SK-N-SH (cell line): ENCODE results near the gene ZFX. TPM values are rescaled to one million over a fixed set of nuclear protein-coding genes. Genes with fewer than 3 reads are reported as not detected.
A peak's percentile ranks its signal among the peaks of the same experiment; 100 is the strongest.

ENCODE experiments used
- CTCF ChIA-PET: fragments of 300-600, 350-600 bp; formaldehyde crosslinking; extraction: SDS; loops from one replicate; lab custom pipeline; 2021; lab: Yijun Ruan, JAX
- POLR2A ChIA-PET: fragments of 350-600 bp; sonication (Branson Sonifier 250); formaldehyde crosslinking; extraction: SDS; loops from one replicate; lab custom pipeline; 2020; ENCODE audit warnings: antibody characterized with exemption, inconsistent platforms; lab: Yijun Ruan, JAX
- DNase-seq: peaks from one replicate; pipeline ENCODE4 v3.0.0; 2012
- H2AFZ ChIP-seq: fragments of 200-600 bp; sonication (generic); 2 replicates; pipeline ENCODE4 v1.8.1; 2016; ENCODE audit warnings: antibody characterized with exemption, mild to moderate bottlenecking, low read depth
- H3F3A ChIP-seq: fragments of 200-600 bp; sonication (generic); replicated peaks from 2 replicates; pipeline ENCODE3; 2016; ENCODE audit warnings: antibody characterized with exemption, mild to moderate bottlenecking; ENCODE audit not compliant: insufficient read depth
- H3K27ac ChIP-seq, 2 experiments: fragments of 200-500 bp in 1 of 2; fragments of 200-600 bp in 1 of 2; sonication (Bioruptor generic) in 1 of 2; sonication (generic), shearing (Covaris generic) in 1 of 2; 2 replicates each; pipeline versions ENCODE4 v1.5.1 to v1.6.1; 2014 to 2016; ENCODE audit warnings: low read depth in 2 of 2, inconsistent platforms in 1 of 2, low read length in 1 of 2, mild to moderate bottlenecking in 1 of 2, mixed read lengths in 1 of 2
- H3K27me3 ChIP-seq: fragments of 200-600 bp; sonication (generic), shearing (Covaris generic); 2 replicates; pipeline ENCODE4 v1.6.1; 2016; ENCODE audit warnings: mixed run types; ENCODE audit not compliant: insufficient read depth
- H3K36me3 ChIP-seq, 2 experiments: fragments of 200-500 bp in 1 of 2; fragments of 200-600 bp in 1 of 2; sonication (Bioruptor generic) in 1 of 2; sonication (generic) in 1 of 2; replicated peaks in 1 of 2; 2 replicates each; pipeline versions ENCODE3 to v1.5.1; 2014 to 2016; ENCODE audit warnings: low read length in 1 of 2, mild to moderate bottlenecking in 1 of 2; ENCODE audit not compliant: insufficient read depth in 2 of 2, control insufficient read depth in 1 of 2
- H3K4me1 ChIP-seq, 2 experiments: fragments of 200-500 bp in 1 of 2; fragments of 200-600 bp in 1 of 2; sonication (Bioruptor generic) in 1 of 2; sonication (generic), shearing (Covaris generic) in 1 of 2; 2 replicates each; pipeline versions ENCODE4 v1.5.1 to v1.6.1; 2014 to 2016; ENCODE audit warnings: low read depth in 1 of 2, low read length in 1 of 2, mixed run types in 1 of 2; ENCODE audit not compliant: insufficient read depth in 2 of 2, control insufficient read depth in 1 of 2
- H3K4me2 ChIP-seq: fragments of 200-600 bp; sonication (generic), shearing (Covaris generic); 2 replicates; pipeline ENCODE4 v1.6.1; 2017; ENCODE audit warnings: mixed run types
- H3K4me3 ChIP-seq, 2 experiments: fragments of 200-500 bp in 1 of 2; fragments of 200-600 bp in 1 of 2; sonication (Bioruptor generic) in 1 of 2; sonication (generic), shearing (Covaris generic) in 1 of 2; 2 replicates each; pipeline versions ENCODE4 v1.5.1 to v1.8.1; 2014 to 2016; ENCODE audit warnings: low read depth in 2 of 2, inconsistent platforms in 1 of 2, low read length in 1 of 2, mild to moderate bottlenecking in 1 of 2, mixed read lengths in 1 of 2, moderate library complexity in 1 of 2
- H3K79me2 ChIP-seq: fragments of 200-600 bp; sonication (generic); 2 replicates; pipeline ENCODE4 v1.8.1; 2017; ENCODE audit warnings: mild to moderate bottlenecking; ENCODE audit not compliant: insufficient read depth
- H3K9ac ChIP-seq: fragments of 200-600 bp; sonication (generic); 2 replicates; pipeline ENCODE4 v1.6.1; 2017; ENCODE audit warnings: mixed run types
- H3K9me2 ChIP-seq: fragments of 200-600 bp; sonication (generic); 2 replicates; pipeline ENCODE4 v1.6.1; 2017; ENCODE audit warnings: mixed run types
- H3K9me3 ChIP-seq: fragments of 200-600 bp; sonication (generic); 2 replicates; pipeline ENCODE4 v1.6.1; 2017; ENCODE audit warnings: mixed run types, mild to moderate bottlenecking, moderate library complexity
- H4K20me1 ChIP-seq: fragments of 200-600 bp; sonication (generic); 2 replicates; pipeline ENCODE4 v1.6.1; 2017; ENCODE audit warnings: mild to moderate bottlenecking, mixed run types; ENCODE audit not compliant: insufficient read depth
- CHD2 ChIP-seq: fragments of 150-350 bp; IDR thresholded peaks from 2 replicates; pipeline ENCODE4 v1.6.1; 2018; ENCODE audit warnings: low read length; ENCODE audit not compliant: partially characterized antibody
- EP300 ChIP-seq, 2 experiments: IDR thresholded peaks; 2 replicates each; pipeline versions ENCODE4 v1.4.0 to v1.6.1; 2012; ENCODE audit warnings: borderline replicate concordance in 1 of 2, low read depth in 1 of 2, low read length in 1 of 2
- FOXJ3 ChIP-seq: sonication (generic); formaldehyde crosslinking; IDR thresholded peaks from 2 replicates; pipeline ENCODE4 v1.5.1; 2020; ENCODE audit warnings: mild to moderate bottlenecking, missing genetic modification reagents
- GATA2 ChIP-seq: sonication (generic); formaldehyde crosslinking; IDR thresholded peaks from 2 replicates; pipeline ENCODE4 v1.5.0; 2020; ENCODE audit warnings: mild to moderate bottlenecking, missing genetic modification reagents
- JUND ChIP-seq: IDR thresholded peaks from 2 replicates; pipeline ENCODE4 v1.4.0; 2012
- NFIC ChIP-seq: IDR thresholded peaks from 2 replicates; pipeline ENCODE4 v1.4.0; 2012; ENCODE audit warnings: borderline replicate concordance
- PBX3 ChIP-seq: IDR thresholded peaks from 2 replicates; pipeline ENCODE4; 2012
- RAD21 ChIP-seq: IDR thresholded peaks from 2 replicates; pipeline ENCODE4 v1.6.1; 2012; ENCODE audit warnings: mild to moderate bottlenecking, low read length
- RCOR1 ChIP-seq: fragments of 150-350 bp; IDR thresholded peaks from 2 replicates; pipeline ENCODE4 v1.6.1; 2017; ENCODE audit warnings: antibody characterized with exemption, low read length
- TCF12 ChIP-seq: IDR thresholded peaks from 2 replicates; pipeline ENCODE4 v1.4.0; 2012
- ZBTB33 ChIP-seq: IDR thresholded peaks from 2 replicates; pipeline ENCODE4 v1.4.0; 2012; ENCODE audit warnings: low read depth, borderline replicate concordance
- WGBS: methylation state at CpG from one replicate; pipeline ENCODE4 v1.1.6; 2017; ENCODE audit warnings: low lambda C conversion rate; 5-methylcytosine and 5-hydroxymethylcytosine counted together
- polyA plus RNA-seq, 3 experiments: library from polyadenylated mRNA; depleted of rRNA; stranded (reverse); fragments of >200 nt; gene quantifications; 2 replicates each; pipeline ENCODE4 v1.2.3, GENCODE V29; 2012

ZFX gene
- polyA plus RNA-seq, 1 of the 3 experiments (the other 2 are of a cell fraction), result 9.0 TPM

GRCh38 chrX:24153178-24153795 is 3.8 kb downstream of the ZFX start (continued):
- TF ChIP-seq ZBTB33, result no peak
- TF ChIP-seq GATA2 (CRISPR knock-in tag), result no peak
- no peak for TF ChIP-seq FOXJ3 (CRISPR knock-in tag)

- no peaks in the 10 kb centered on the region for H3K9me3 ChIP-seq
- H3F3A ChIP-seq, result peaks cover 22% of the 10 kb centered on the region
- H3K36me3 ChIP-seq, result peaks cover 2 to 17% of the 10 kb centered on the region in 2 experiments
- peaks cover 84% of the 10 kb centered on the region for H3K79me2 ChIP-seq
- peak overlapping the region in 1 of 2 experiments; percentile 26; a peak in 1 of 4 replicates for H3K4me3 ChIP-seq
- peak overlapping the region; percentile 53 to 97 for H3K27ac ChIP-seq
- WGBS, result 12% methylated on average over 2 of the region's 2 CpGs
- H3K9ac ChIP-seq, result peak overlapping the region; percentile 33; the same call in 1 of the 2 replicates
- peak; percentile 53 for DNase-seq
- H3K4me1 ChIP-seq, result peaks cover 27 to 40% of the 10 kb centered on the region in 2 experiments; a peak in 3 of 4 replicates
- TF ChIP-seq EP300 (IDR thresholded peaks at IDR 0.05; ENCODE audit: borderline replicate concordance in 1 of 2, low read depth in 1 of 2, low read length in 1 of 2) (peak in 1 of 2 experiments; percentile 76; a peak in 2 of 4 replicates), NFIC (peak; percentile 89), RAD21 (no peak), CHD2 (peak; percentile 13), PBX3 (0 out of 2 replicates have a peak, but pooled peaks have one; percentile 14), TCF12 (peak; percentile 67), GATA2 (CRISPR knock-in tag) (peak; percentile 65), JUND (no peak), RCOR1 (peak; percentile 29; the same call in 1 of the 2 replicates)
- H4K20me1 ChIP-seq, result peaks cover 84% of the 10 kb centered on the region
- H3K4me2 ChIP-seq, result peak overlapping the region; percentile 35
- H3K27me3 ChIP-seq, result no peaks in the 10 kb centered on the region
- H2AFZ ChIP-seq, result no peak overlapping the region
- H3K9me2 ChIP-seq, result no peaks in the 10 kb centered on the region
- ChIA-PET CTCF (interaction anchor here (1.1 to 1.4 kb wide), 2 partner anchors 19 to 30 kb away, joined by 3 read pairs; no protein-coding TSS in a partner anchor), POLR2A (no interaction called here)
These were observed 4.3 kb downstream of the ZFX start for GRCh38 chrX:24153796-24154189.
